T-helper 2 cell (primary cell): Measurements from ENCODE around the gene ALK.

Source experiments
- DNase-seq, 5 experiments: peaks; one replicate each; pipeline versions ENCODE4 v3.0.0 to v3.0.0-alpha.2; 2012 to 2022

ALK gene

DNA sequence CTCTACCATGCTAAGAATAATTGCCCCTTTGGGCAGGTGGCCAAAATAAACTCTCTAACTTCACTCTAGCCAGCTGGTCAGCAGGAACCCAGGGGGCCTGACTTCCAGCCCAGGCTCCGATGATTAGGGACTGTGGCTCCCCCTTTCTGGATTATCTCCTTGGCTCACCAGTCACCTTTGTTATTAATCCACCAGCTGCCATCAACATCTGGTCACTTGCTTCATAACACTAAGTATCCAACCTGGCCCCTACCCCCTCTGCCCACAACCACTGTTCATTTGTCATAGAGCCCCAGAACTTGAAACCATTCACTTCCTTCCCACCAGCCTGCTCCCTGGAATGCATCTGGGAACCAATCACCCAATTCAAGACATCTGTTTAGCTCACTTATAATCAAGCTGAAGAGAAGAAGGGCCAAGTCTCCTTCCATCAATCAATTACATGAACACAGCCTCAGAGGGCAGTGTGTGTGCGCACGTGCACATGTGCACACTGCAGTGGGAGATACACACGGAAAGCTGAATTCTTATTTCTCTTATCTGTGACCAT is 215.1 kb downstream of the ALK start:
- DNase-seq, result no peak

- no peak for DNase-seq
Measured at GRCh38 chr2:29705616-29706015, 215.8 kb downstream of the ALK start.

- no peak for DNase-seq
Measured at GRCh38 chr2:29703336-29703735, 218.1 kb downstream of the ALK start.

DNA sequence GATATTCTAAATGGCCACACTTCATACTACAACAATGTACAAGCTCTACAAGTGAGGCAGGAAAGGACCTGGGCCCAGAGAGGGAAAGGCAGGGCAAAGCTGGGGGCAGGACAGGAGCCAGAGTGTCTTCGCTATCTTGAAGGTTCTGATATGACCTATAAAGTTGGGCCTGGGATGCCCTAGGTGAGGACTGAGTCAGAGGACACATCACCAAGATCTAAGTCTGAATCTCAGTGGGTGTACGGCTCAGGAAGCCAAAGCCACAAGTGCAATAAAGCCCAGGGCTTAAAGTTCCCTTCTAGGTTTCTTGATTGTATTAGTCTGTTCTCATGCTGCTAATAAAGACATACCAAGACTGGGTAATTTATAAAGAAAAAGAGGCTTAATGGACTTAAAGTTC is 219.1 kb downstream of the ALK start:
- DNase-seq, result no peak

- no peak for DNase-seq
Measured at GRCh38 chr2:29700560-29700959, 220.8 kb downstream of the ALK start.

DNA sequence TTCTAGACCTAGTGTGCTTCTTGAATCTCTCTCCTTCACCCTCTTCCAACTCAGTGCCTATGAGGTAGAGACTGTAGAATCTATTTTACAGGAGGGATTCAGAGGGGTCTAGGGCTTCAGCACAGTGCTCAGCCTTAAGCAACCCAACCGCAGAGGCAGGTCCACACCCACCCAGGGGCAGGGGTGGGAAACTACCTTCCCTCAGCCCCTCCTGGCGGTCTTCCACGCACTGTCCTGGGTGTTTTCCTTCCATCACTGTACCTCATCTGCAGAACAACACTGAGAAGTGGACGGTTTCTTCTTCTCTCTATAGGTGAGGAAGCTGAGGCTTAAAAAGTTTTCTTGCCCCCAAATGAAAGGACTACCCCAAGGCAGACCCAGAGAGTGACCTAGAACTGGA is 222.3 kb downstream of the ALK start:
- DNase-seq, result no peak

DNA sequence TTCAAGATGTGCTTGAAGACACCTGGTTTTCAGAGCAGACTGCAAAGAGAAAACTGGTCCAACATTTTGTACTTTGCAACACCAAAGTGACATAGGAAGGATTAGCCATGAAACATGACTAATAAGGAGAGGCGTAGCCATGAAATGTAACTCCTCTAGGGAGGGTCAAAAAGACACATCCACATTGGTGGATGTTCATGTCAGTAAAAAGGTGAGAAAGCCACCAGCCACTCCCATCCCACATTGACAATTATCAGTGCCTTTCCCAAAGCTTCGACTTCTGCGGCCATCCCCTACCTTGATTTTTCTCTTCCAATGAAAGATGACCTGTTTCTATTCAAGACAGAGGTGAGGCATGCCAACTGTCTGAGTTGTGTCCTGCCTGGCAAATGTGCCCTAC is 223.2 kb downstream of the ALK start:
- DNase-seq, result no peak

DNA sequence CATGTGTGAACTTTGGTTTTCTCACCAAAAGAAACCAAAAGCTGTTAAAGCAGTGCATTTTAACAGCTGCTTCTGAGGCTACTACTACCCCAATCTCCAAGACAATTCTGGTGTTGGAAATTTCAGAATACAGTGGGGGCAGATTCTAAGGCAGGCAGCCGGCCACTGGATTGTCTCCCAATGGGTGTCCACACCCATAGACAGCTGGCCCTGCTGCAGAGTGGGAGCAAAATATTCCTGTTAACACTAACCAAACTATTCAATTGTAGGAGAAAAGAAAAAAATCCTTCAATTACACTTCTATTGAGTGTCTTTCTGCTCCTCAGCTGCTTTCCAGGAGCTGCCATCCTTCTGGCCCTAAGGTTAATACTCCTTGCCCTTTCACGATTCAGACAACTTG is 223.7 kb downstream of the ALK start:
- no peak for DNase-seq

- no peak for DNase-seq
Measured at GRCh38 chr2:29697181-29697580, 224.2 kb downstream of the ALK start.

DNA sequence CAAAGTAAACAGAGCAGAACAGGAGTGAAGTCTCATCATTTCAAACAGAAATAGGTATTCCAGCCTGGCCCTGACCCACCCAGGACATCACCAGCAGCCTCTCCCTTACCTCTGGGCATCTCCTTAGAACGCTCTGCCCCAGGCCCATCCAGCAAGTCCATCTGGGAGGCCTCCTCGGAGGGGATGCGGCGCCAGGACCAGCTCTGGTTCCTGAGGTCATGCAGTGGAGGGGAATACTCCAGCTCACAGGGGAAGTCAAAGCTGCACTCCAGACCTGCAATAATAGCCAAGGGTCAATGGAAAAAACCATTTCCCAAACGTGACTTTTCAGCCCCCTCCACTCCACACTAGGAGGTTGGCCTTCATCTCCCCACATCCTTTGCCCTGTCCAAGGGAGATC is 226.6 kb downstream of the ALK start:
- no peak for DNase-seq

DNA sequence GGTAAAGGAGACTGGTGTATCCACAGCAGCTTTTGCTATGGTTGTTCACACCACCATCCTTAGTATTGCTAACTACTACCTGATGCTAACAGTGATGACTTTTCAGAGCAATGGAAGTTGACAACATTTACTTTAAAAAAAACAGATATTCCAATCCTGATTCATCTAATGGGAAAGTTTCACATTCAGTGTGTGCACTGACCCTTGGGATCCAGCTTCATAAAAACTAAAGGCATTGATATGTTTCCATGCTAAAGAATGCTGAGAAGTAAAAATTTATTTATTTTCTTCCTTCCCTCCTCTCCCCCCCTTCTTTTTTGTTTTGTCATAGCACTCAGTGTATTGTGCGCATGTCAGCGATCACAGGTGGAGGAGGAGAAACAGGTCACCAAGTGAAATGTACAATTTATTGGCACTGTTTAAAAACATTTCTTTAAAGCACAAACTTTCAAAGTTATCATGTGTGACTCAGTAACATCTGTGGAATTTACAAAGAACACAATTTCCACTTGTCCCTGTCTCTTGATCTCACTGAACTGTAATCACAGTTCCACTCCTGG is 229.9 kb downstream of the ALK start:
- DNase-seq, result no peak

- no peak for DNase-seq
Measured at GRCh38 chr2:29689666-29690065, 231.7 kb downstream of the ALK start.

DNA sequence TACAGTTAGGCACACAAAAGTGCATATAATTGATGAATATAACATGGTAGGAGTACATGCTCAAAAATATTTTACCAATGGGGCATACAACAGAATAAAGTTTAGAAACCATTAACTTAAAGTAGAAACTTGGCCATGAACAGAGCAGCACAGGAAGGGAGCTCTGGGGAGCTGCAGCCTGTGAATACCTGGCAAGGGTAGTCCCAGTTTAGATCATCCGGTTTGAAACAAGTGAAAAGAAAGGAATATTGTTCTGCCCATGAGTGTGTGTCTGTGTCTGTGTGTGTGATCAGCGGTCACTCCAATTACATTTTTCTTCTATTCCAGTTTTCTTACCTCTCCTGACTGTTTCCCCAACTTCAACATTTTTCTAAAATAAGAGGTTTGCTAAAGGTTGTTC is 233.0 kb downstream of the ALK start:
- no peak for DNase-seq

- no peak for DNase-seq
Measured at GRCh38 chr2:29687121-29687520, 234.3 kb downstream of the ALK start.

DNA sequence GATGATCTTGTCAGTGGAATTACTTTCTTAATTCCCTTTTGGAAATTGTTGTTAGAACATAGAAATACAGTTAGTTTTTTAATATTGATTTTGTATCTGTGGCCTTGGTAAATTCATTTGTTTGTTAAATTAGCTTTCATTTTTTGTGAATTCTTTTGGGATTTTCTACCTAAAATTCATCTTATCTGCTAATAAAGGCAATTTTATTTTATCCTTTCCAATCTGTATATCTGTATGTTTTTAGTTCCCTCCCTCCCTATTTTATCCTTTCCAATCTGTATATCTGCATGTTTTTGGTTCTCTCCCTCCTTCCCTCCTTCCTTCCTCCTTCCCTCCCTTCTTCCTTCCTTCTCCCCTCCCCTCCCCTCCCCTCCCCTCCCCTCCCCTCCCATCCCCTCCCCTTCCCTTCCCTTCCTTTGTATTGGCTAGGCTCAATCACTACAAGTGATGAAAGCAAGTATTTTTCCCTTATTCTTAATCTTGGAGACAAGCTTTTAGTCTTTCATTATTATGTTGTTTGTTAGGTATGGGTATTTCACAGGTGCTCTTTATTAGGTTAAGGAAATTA is 244.4 kb downstream of the ALK start:
- DNase-seq, result no peak

DNA sequence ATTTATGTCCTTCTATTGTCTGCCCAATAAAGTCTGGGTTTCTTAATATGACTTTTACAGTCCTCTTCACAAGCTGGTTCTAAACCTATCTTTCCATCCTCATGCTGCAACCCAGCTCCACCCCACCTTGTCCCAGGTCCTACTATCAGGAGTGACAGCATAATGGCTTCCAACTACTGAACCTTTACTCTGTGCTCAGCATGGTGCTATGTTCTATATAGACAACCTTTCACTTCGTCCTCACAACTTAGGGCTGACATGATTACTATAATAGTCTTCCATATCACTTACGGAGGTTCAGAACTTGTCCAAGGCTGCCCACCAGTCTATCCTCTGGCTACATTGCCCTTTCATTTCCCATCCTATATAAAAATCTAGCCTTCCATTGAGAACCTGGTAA is 256.8 kb downstream of the ALK start:
- no peak for DNase-seq

DNA sequence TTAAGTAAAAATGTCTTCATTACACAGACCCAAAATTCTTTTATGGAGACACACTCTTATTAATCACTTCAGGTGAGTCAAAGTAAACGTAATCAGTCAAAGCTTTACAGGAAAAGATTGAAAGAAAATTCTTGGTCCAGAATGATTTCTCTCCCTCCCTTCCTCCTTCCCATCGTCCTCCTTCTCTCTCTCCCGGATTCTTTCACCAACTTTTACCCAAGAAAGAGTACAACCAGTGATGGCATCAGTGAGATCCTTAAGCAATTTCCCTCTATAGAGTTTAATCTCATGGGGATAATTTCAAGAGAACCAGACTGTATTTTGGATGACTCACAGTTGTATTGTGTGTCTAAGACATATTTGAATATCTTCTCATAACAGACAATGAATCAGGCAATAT is 258.1 kb downstream of the ALK start:
- no peak for DNase-seq

DNA sequence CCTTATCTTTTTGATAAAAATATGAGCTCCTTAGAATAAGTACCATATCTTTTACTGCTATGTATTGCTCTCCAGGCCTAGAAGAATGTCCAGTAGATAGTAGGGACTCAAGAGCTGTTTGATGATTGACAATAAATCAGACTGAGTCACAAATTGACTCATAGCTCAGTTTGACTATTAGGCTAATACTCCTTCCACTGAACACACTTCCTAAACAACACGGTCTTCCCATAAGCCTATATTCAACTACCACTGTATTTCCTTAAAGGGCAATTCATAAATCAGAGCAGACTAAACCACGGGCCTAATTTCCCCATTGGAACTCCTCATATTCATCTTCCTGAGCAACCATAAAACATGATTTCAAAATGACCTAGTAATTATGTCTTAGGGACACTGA is 258.5 kb downstream of the ALK start:
- DNase-seq, result no peak

GRCh38 chr2:29660201-29660600 is 261.2 kb downstream of the ALK start:
- no peak for DNase-seq

- DNase-seq, result no peak
Measured at GRCh38 chr2:29659178-29659577, 262.2 kb downstream of the ALK start.

- no peak for DNase-seq
Measured at GRCh38 chr2:29657674-29658073, 263.7 kb downstream of the ALK start.

- no peak for DNase-seq
Measured at GRCh38 chr2:29655391-29656086, 265.8 kb downstream of the ALK start.

GRCh38 chr2:29650631-29651097 is 270.7 kb downstream of the ALK start:
- DNase-seq, result no peak

DNA sequence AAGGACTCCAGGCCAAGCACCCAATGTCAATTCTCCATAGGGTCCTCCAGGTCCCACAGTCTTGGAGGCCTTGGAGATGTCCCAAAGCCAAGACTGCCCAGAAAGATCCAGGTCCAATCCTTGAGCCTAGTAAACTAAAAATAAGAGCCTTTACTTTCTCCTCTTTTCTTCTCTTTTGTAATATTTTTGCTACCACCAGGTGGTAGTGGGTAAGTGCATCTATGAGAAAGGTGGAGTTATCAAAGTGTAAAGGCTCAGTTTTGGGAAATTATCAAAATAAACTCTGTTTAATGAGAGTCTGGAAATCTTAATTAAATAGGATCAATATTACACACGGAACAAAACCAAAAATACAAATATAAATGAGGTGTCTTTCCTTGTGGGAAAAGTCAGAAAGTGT is 276.4 kb downstream of the ALK start:
- no peak for DNase-seq
